ENCODE results near the gene GPM6B.

GPM6B gene

DNA sequence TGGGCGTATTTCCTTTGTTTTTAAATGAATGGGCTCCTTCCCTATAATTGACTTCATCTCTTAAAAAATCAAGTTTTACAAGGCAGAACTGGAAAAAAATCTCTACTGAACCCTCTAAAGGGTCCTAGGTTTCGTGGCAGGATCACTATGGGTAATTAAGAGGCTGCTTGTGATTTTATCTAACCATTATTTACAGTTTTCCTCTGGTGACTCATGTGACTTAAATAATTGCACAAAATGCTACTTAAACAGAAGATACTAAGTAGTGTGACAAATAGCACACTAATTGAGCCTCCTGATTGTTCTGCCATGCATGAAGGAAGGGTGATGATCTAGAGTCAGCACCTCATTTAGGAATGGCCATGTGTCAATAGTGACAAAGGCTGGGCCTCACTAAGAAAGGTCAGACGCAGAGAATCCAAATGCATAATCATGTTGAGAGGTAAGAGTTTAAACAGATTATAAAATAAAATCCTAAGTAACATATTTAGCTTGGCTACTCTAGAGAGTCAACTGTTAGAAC, 46.8 kb downstream of the GPM6B start:
- no peak overlapping the region for H3K4me3 ChIP-seq (ENCODE audit: low read depth, low read length)

- H3K4me3 ChIP-seq (ENCODE audit: low read depth, low read length): no peak overlapping the region
Measured at GRCh38 chrX:13768939-13769338, 48.0 kb downstream of the GPM6B start.

DNA sequence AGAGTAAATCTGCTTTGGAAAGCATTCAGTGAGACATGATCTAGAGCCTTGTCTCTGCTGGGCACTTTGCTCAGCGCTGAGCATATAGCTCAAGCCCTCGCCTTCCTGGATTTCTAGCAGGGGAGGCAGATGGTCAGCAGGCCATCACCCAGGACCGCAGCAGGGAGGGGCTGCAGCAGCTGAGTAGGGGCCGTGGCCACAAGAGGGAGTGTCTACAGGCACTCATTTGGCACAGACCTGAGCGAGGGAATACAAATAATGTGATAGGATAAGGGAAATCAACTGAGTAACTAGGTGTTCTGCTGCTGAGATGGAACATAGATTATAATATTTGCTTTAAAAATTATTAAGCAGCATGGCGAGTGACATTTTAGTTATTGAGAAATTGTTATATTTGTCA, 52.1 kb downstream of the GPM6B start:
- no peak overlapping the region for H3K4me3 ChIP-seq (ENCODE audit: low read depth, low read length)

GRCh38 chrX:13764281-13764680, 52.6 kb downstream of the GPM6B start:
- no peak overlapping the region for H3K4me3 ChIP-seq (ENCODE audit: low read depth, low read length)

GRCh38 chrX:13763489-13763888, 53.4 kb downstream of the GPM6B start:
- no peak overlapping the region for H3K4me3 ChIP-seq (ENCODE audit: low read depth, low read length)

- no peak overlapping the region for H3K4me3 ChIP-seq (ENCODE audit: low read depth, low read length)
Measured at GRCh38 chrX:13761606-13762414, 55.1 kb downstream of the GPM6B start.

- H3K4me3 ChIP-seq (ENCODE audit: low read depth, low read length): no peak overlapping the region
Measured at GRCh38 chrX:13760426-13760825, 56.5 kb downstream of the GPM6B start.

DNA sequence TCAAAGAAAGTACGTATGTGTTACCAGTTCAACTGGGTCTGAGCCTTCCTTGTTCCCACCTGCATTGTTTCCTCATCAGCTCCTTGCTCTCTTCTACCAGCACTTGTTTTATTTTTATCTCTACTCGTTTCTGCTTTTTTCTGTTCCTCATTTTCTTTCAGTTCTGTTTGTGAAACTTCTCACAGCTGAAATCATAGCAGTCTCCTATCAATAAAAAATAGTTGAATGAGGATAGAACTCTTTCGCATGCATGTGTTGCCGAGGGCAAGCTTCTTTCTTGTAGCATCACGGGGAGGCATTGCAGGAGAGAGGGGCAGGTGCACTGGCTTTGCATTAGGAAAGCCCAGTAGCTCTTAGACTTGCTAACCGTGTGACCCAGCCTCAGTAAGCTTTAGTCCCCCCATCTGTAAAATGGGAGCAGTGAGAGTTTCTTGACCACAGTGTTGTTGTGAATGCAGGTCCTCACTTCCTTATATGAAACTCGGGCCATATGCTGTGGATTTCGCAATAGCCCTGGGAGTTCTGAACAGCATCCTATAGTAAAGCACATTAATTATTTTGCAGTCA, 57.7 kb downstream of the GPM6B start:
- H3K4me3 ChIP-seq (ENCODE audit: low read depth, low read length): no peak overlapping the region

GRCh38 chrX:13756381-13756780, 60.5 kb downstream of the GPM6B start:
- no peak overlapping the region for H3K4me3 ChIP-seq (ENCODE audit: low read depth, low read length)

GRCh38 chrX:13755254-13755653, 61.6 kb downstream of the GPM6B start:
- H3K4me3 ChIP-seq (ENCODE audit: low read depth, low read length): no peak overlapping the region

GRCh38 chrX:13754765-13755164, 62.1 kb downstream of the GPM6B start:
- H3K4me3 ChIP-seq (ENCODE audit: low read depth, low read length): no peak overlapping the region

DNA sequence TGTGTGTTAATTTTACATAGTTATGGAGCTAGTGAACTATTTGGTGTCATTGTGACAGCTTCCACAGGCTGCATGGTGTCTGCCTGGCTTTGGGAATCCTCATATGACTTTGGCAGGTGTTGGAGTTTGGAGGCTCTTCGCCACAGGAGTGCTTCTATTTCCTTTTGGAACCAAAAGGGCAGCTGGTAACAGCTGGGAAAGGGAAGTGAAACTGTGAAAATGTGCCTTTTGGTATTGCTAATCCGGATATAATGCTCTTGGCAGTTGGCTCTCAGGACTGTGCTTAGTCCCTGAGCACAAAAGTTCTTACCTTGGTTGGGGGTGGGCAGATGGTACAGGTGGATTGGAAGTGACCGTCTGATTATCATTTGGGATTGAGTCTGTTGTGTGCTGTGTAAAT, 64.2 kb downstream of the GPM6B start:
- no peak overlapping the region for H3K4me3 ChIP-seq (ENCODE audit: low read depth, low read length)

GRCh38 chrX:13752141-13752540, 64.8 kb downstream of the GPM6B start:
- H3K4me3 ChIP-seq (ENCODE audit: low read depth, low read length): no peak overlapping the region

GRCh38 chrX:13750812-13751211, 66.1 kb downstream of the GPM6B start:
- no peak overlapping the region for H3K4me3 ChIP-seq (ENCODE audit: low read depth, low read length)

DNA sequence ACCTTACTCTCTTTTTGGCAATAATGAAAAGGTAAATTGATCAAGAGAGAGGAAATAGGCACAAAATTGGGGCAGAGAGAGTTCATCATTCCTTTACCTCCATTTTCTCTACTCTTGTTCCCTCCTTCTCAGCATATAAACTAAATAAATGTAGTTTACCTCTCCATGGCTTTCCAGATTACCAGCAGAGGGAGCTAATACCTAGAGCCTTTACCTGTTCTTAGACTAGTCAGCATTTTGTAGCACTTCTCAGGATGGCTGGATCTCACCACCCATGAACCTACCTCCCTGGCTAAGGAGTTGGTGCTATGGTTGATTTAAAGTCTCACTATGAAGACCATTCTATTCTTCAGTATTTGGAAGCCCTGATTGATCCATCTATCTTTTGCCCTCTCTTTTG, 66.7 kb downstream of the GPM6B start:
- no peak overlapping the region for H3K4me3 ChIP-seq (ENCODE audit: low read depth, low read length)

DNA sequence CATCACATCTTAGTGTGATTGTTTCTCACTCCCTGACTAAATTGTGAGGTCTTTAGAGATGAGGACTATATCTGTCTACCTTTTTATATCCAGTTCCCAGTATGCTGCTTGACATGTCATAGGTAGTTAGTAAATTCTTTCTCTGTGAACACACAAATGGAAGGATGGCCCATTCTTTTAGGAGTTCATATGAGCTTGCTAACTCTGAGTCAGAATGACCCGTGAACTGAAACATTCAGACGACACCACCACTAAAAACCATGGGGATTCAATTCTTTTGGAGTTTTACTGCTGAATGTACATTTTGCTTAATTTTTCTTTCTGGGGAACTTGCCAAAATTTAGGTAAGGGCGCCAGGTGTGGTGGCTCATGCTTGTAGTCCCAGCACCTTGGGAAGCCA, 68.4 kb downstream of the GPM6B start:
- H3K4me3 ChIP-seq (ENCODE audit: low read depth, low read length): no peak overlapping the region

GRCh38 chrX:13747836-13748235, 69.1 kb downstream of the GPM6B start:
- no peak overlapping the region for H3K4me3 ChIP-seq (ENCODE audit: low read depth, low read length)

DNA sequence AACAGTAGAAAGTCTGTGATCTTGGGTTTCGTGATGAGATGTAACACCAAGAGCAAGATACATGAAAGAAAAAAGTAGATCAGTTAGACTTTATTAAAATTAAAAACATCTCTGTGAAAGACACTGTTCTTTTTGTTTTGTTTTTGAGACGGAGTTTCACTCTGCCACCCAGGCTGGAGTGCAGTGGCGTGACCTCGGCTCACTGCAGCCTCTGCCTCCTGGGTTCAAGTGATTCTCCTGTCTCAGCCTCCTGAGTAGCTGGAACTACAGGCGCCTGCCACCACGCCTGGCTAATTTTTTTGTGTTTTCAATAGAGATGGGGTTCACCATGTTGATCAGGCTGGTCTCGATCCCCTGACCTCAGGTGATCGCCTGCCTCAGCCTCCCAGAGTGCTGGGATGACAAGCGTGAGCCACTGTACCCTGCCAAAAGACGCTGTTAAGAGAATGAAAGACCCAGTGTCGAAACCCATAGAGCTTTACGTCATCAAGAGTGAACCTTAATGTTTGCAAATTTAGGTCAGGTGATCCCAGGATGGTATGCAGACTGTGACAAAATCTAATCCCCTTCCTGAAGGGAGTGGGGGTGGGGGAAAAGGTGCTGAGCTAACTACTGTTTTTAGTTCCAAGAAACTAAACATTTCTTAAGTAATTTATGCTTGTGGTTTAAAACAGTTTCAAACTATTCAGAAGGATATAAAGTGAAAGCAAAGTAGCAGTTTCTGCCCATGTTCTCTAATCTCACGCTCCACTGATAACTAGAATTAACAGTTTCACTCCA, 74.3 kb downstream of the GPM6B start:
- no peak overlapping the region for H3K4me3 ChIP-seq (ENCODE audit: low read depth, low read length)

- no peak overlapping the region for H3K4me3 ChIP-seq (ENCODE audit: low read depth, low read length)
Measured at GRCh38 chrX:13741695-13742094, 75.2 kb downstream of the GPM6B start.

DNA sequence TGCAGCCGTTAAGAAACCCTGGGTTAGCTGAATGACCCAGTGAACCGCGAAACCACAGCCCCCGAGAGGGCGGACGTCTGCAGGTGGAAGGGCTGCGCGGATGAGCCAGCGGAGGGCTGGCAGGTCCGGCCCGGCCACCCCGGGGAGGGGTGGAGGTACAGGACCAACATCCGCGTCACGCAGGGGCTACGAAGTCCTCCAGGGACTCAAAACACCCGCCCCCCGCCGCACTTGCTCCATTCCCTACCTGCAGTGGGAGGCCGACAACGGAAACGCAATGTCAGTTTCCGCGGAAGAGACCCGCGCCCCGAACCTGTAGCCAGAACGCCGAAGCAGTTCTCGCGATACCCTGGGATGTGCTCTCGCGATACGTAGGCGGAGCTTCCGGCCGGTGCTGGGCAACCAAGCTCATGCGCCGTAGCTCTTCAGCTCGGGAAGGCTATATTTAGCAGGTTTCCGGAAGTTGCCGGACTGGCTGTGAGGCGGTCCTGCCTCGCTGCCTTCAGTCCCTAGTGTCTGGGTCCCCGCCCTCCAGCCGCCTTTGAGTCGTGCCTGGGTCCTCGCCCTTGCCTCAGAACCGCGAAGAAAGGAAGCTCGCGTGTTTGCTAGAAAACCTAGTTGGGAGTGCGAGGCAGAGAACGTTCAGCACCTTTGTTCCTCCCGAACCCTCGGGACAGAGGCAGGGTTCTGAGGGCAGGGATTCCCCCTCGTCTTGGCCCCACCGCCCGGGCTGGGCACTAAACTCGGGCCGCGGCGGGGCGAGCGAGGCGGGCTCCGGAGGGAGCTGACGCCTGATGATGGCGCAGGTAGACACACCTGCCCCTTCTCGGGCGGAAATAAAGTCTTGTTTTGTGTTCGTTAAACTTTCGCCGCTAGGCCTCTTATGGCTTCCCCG, 82.4 kb downstream of the GPM6B start, which contains the start of the genes OFD1 and TRAPPC2:
OFD1 (plus strand) TSS at position 471 of the 895 bp plus-strand sequence; CDS start at position 795, 324 bp downstream.
TRAPPC2 (minus strand) TSS at position 343 of the 895 bp plus-strand sequence. CDS start 14,657 bp downstream, outside the sequence.
- H3K4me3 ChIP-seq (ENCODE audit: low read depth, low read length): peak within 1 kb of the TSS; percentile 74

All from iPS-11a (cell line).